ENCODE results near the gene BSCL2. TPM values are rescaled to one million over a fixed set of nuclear protein-coding genes. Genes with fewer than 3 reads are reported as not detected.

BSCL2 gene
- total and polyA plus RNA-seq, 2 of the 13 experiments (the other 11 are each of a cell fraction or from before 2014, with no cell fraction given) = 19.5 to 21.1 TPM

DNA sequence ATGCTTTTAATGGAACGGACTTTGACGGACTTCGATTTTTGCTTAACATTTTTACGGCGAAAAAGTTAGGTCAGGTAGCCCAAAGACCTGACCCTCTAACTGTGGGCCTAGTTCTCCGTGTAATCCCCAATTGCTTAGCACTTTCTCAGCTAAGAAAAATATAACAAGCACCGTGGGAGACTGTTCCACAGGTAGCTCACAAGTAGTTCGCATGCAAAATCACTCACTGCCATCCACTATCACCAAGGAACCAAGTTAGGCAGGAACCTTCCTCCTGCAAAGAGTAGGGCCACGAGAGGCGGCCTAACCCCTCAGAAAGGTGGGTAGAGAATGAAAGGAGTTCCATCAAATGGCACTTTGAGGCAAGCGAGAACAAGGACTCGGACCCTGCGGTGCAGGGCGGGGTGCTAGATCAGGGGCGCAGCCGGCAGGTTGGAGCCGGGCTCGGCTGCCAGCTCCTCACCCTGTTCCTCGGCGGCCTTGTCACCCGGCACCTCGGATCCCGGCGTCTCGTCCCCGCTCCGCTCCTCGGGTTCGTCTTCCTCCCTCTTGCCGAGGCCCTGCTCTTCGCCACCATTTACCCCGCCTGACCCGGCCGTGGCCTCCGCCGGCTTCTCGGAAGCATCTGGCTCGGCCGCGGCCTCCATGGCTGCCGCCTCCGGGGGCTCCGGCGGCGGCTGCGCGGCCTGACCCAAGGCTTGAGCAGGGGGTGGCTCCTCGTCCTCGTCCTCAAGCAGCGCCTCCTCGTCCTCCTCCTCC, 19.1 kb upstream of the BSCL2 start (continued):
- TF ChIP-seq ZBTB42 (CRISPR knock-in tag; IDR thresholded peaks at IDR 0.05) (peak; percentile 49; the same call in 1 of the 2 replicates), SPEN (CRISPR knock-in tag; IDR thresholded peaks at IDR 0.05; ENCODE audit: low read depth) (no peak), REPIN1 (CRISPR knock-in tag; IDR thresholded peaks at IDR 0.05; ENCODE audit: borderline replicate concordance, low read depth) (no peak), SP2 (CRISPR knock-in tag; IDR thresholded peaks at IDR 0.05) (0 out of 2 replicates have a peak, but pooled peaks have one; percentile 16), ZNF501 (CRISPR knock-in tag; IDR thresholded peaks at IDR 0.05) (0 out of 2 replicates have a peak, but pooled peaks have one; percentile 32), PITX1 (CRISPR knock-in tag; IDR thresholded peaks at IDR 0.05) (no peak), KDM2A (CRISPR knock-in tag; IDR thresholded peaks at IDR 0.05; ENCODE audit: borderline replicate concordance, low read depth) (peak; percentile 49; the same call in 1 of the 2 replicates), TGIF2 (CRISPR knock-in tag; IDR thresholded peaks at IDR 0.05) (peak; percentile 17; the same call in 1 of the 2 replicates), ZNF296 (CRISPR knock-in tag; conservative IDR thresholded peaks at IDR 0.05) (0 out of 2 replicates have a peak, but pooled peaks have one; percentile 1), ZNF770 (CRISPR knock-in tag; IDR thresholded peaks at IDR 0.05) (0 out of 2 replicates have a peak, but pooled peaks have one; percentile 1), KDM5B (CRISPR knock-in tag; IDR thresholded peaks at IDR 0.05; ENCODE audit: borderline replicate concordance) (peak; percentile 1; the same call in 1 of the 2 replicates), SIN3A (IDR thresholded peaks at IDR 0.05; ENCODE audit: borderline replicate concordance, low read depth, low read length) (peak; percentile 2; the same call in 1 of the 2 replicates), PHF8 (CRISPR knock-in tag; IDR thresholded peaks at IDR 0.05) (peak; percentile 47; the same call in 1 of the 2 replicates), SRSF4 (IDR thresholded peaks at IDR 0.05; ENCODE audit: low read depth, low read length, poor library complexity, severe bottlenecking) (no peak), FOSL1 (CRISPR knock-in tag; IDR thresholded peaks at IDR 0.05; ENCODE audit: borderline replicate concordance) (no peak), HIVEP1 (CRISPR knock-in tag; IDR thresholded peaks at IDR 0.05) (0 out of 2 replicates have a peak, but pooled peaks have one; percentile 51), HOXD1 (CRISPR knock-in tag; IDR thresholded peaks at IDR 0.05) (peak; percentile 50; the same call in 1 of the 2 replicates), KDM4B (CRISPR knock-in tag; IDR thresholded peaks at IDR 0.05) (no peak), RXRA (CRISPR knock-in tag; IDR thresholded peaks at IDR 0.05) (0 out of 2 replicates have a peak, but pooled peaks have one; percentile 38), ZNF747 (CRISPR knock-in tag; IDR thresholded peaks at IDR 0.05; ENCODE audit: borderline replicate concordance) (peak; percentile 61; the same call in 1 of the 2 replicates), ZMAT3 (CRISPR knock-in tag; conservative IDR thresholded peaks at IDR 0.05) (peak; percentile 56; the same call in 1 of the 2 replicates), ZNF768 (CRISPR knock-in tag; IDR thresholded peaks at IDR 0.05) (no peak), ZNF839 (CRISPR knock-in tag; IDR thresholded peaks at IDR 0.05; ENCODE audit: borderline replicate concordance) (0 out of 2 replicates have a peak, but pooled peaks have one; percentile 42), ZNF788 (CRISPR knock-in tag; IDR thresholded peaks at IDR 0.05; ENCODE audit: borderline replicate concordance) (0 out of 2 replicates have a peak, but pooled peaks have one; percentile 36), ZNF780A (CRISPR knock-in tag; IDR thresholded peaks at IDR 0.05) (no peak)
- TF ChIP-seq, protein P1, sequence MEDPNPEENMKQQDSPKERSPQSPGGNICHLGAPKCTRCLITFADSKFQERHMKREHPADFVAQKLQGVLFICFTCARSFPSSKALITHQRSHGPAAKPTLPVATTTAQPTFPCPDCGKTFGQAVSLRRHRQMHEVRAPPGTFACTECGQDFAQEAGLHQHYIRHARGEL (CRISPR knock-in tag; IDR thresholded peaks at IDR 0.05) = 0 out of 2 replicates have a peak, but pooled peaks have one; percentile 60
- TF ChIP-seq, protein P2, sequence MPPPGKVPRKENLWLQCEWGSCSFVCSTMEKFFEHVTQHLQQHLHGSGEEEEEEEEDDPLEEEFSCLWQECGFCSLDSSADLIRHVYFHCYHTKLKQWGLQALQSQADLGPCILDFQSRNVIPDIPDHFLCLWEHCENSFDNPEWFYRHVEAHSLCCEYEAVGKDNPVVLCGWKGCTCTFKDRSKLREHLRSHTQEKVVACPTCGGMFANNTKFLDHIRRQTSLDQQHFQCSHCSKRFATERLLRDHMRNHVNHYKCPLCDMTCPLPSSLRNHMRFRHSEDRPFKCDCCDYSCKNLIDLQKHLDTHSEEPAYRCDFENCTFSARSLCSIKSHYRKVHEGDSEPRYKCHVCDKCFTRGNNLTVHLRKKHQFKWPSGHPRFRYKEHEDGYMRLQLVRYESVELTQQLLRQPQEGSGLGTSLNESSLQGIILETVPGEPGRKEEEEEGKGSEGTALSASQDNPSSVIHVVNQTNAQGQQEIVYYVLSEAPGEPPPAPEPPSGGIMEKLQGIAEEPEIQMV (CRISPR knock-in tag; IDR thresholded peaks at IDR 0.05; ENCODE audit: low read depth) = no peak

Measured in HepG2 (cell line).